H4 (cell line): ENCODE results near the gene IGFBP5. TPM values are rescaled to one million over a fixed set of nuclear protein-coding genes. Genes with fewer than 3 reads are reported as not detected.

Source experiments
- DNase-seq: peaks from one replicate; pipeline ENCODE4 v3.0.0-alpha.2; 2015; ENCODE audit warnings: low spot score
- total RNA-seq: library from RNA; depleted of rRNA; stranded (reverse); fragments of >200 nt; shearing (Covaris generic); gene quantifications from 2 replicates; pipeline ENCODE4 v1.2.3, GENCODE V29; 2014

Gene IGFBP5
- total RNA-seq, 1 experiment from 2014 or later: 374 TPM

- no peak for DNase-seq
Observed at GRCh38 chr2:216714376-216714775, 19.0 kb upstream of the IGFBP5 start.

GRCh38 chr2:216713691-216714336 lies 18.5 kb upstream of the IGFBP5 start:
- DNase-seq: peak; percentile 87

GRCh38 chr2:216711348-216711747 lies 16.0 kb upstream of the IGFBP5 start:
- no peak for DNase-seq

GRCh38 chr2:216710551-216711301 lies 15.4 kb upstream of the IGFBP5 start:
- no peak for DNase-seq

- DNase-seq: no peak
Observed at GRCh38 chr2:216702756-216703155, 7.4 kb upstream of the IGFBP5 start.

GRCh38 chr2:216701544-216701943 lies 6.2 kb upstream of the IGFBP5 start:
- DNase-seq: no peak

GRCh38 chr2:216700781-216701180 lies 5.4 kb upstream of the IGFBP5 start:
- no peak for DNase-seq

- no peak for DNase-seq
Observed at GRCh38 chr2:216700088-216700567, 4.8 kb upstream of the IGFBP5 start.

GRCh38 chr2:216698895-216699294 lies 3.5 kb upstream of the IGFBP5 start:
- DNase-seq: peak; percentile 86

- no peak for DNase-seq
Observed at GRCh38 chr2:216698293-216698692, 2.9 kb upstream of the IGFBP5 start.

GRCh38 chr2:216696751-216697560 lies 1.6 kb upstream of the IGFBP5 start:
- peak; percentile 72 for DNase-seq

GRCh38 chr2:216696321-216696720 lies 972 bp upstream of the IGFBP5 start:
- no peak for DNase-seq

- DNase-seq: no peak
Observed at GRCh38 chr2:216694826-216695217, 527 bp downstream of the IGFBP5 start.

- DNase-seq: no peak
Observed at GRCh38 chr2:216694082-216694825, 1.1 kb downstream of the IGFBP5 start.

- no peak for DNase-seq
Observed at GRCh38 chr2:216693414-216694080, 1.8 kb downstream of the IGFBP5 start.

GRCh38 chr2:216692636-216693413 lies 2.5 kb downstream of the IGFBP5 start:
- DNase-seq: peak; percentile 79

- DNase-seq: peak; percentile 69
Observed at GRCh38 chr2:216690853-216691741, 4.3 kb downstream of the IGFBP5 start.

GRCh38 chr2:216690456-216690852 lies 4.9 kb downstream of the IGFBP5 start:
- no peak for DNase-seq

GRCh38 chr2:216689397-216689796 lies 6.0 kb downstream of the IGFBP5 start:
- DNase-seq: no peak
